ENCODE results near the gene KRT73.

KRT73 gene

GRCh38 chr12:52561880-52562449, 56.4 kb downstream of the KRT73 start:
- DNase-seq = peak; percentile 37

GRCh38 chr12:52559979-52560378, 58.4 kb downstream of the KRT73 start:
- DNase-seq = no peak

- DNase-seq = no peak
Observed at GRCh38 chr12:52558781-52559445, 59.4 kb downstream of the KRT73 start.
